Measurements from ENCODE around the gene RGS6. TPM values are rescaled to one million over a fixed set of nuclear protein-coding genes. Genes with fewer than 3 reads are reported as not detected.
A peak's percentile ranks its signal among the peaks of the same experiment; 100 is the strongest.

The RGS6 gene
- total and polyA plus RNA-seq, 2 donors (not counting 1 experiment from before 2014, with no cell fraction given): not detected

GRCh38 chr14:72099566-72099965 lies 167.3 kb downstream of the RGS6 start:
- Histone ChIP-seq H3K4me2 (ENCODE audit: extremely low read depth, insufficient read depth, low read length) (no peak overlapping the region), H3K36me3 (ENCODE audit: control insufficient read depth, insufficient read depth, low read length) (no peaks in the 10 kb centered on the region), H3K79me2 (ENCODE audit: control insufficient read depth, insufficient read depth, low read length) (no peaks in the 10 kb centered on the region), H3K27me3 (ENCODE audit: control insufficient read depth, insufficient read depth, low read length) (no peaks in the 10 kb centered on the region), H3K9ac (ENCODE audit: insufficient read depth, low read length) (no peak overlapping the region), H3K4me1 (ENCODE audit: control insufficient read depth, extremely low read depth, insufficient read depth, low read length) (no peaks in the 10 kb centered on the region), H4K20me1 (ENCODE audit: control insufficient read depth, extremely low read depth, insufficient read depth, low read length) (no peaks in the 10 kb centered on the region), H2AFZ (ENCODE audit: low read length) (no peak overlapping the region), H3K9me3 (ENCODE audit: control insufficient read depth, insufficient read depth, low read depth, low read length) (no peaks in the 10 kb centered on the region), H3K27ac (ENCODE audit: insufficient read depth, low read length) (no peak overlapping the region), H3K4me3 (replicated peaks in 1 of 4; ENCODE audit: control extremely low read depth in 1 of 4, insufficient read depth in 1 of 4, low read depth in 3 of 4, low read length in 4 of 4) (no peak overlapping the region)
- DNase-seq (ENCODE audit: low read depth in 2 of 2): no peak
- TF ChIP-seq CTCF (conservative IDR thresholded peaks at IDR 0.05 in 1 of 2, IDR thresholded peaks at IDR 0.05 in 1 of 2; ENCODE audit: low read depth in 1 of 2, low read length in 2 of 2) (no peak), EZH2 (IDR thresholded peaks at IDR 0.05; ENCODE audit: low read length, missing control alignments) (no peak)

- Histone ChIP-seq H3K27me3 (ENCODE audit: control insufficient read depth, insufficient read depth, low read length) (no peaks in the 10 kb centered on the region), H3K27ac (ENCODE audit: insufficient read depth, low read length) (no peak overlapping the region), H3K36me3 (ENCODE audit: control insufficient read depth, insufficient read depth, low read length) (no peaks in the 10 kb centered on the region), H4K20me1 (ENCODE audit: control insufficient read depth, extremely low read depth, insufficient read depth, low read length) (no peaks in the 10 kb centered on the region), H3K9me3 (ENCODE audit: control insufficient read depth, insufficient read depth, low read depth, low read length) (no peaks in the 10 kb centered on the region), H2AFZ (ENCODE audit: low read length) (no peak overlapping the region), H3K79me2 (ENCODE audit: control insufficient read depth, insufficient read depth, low read length) (no peaks in the 10 kb centered on the region), H3K4me3 (replicated peaks in 1 of 4; ENCODE audit: control extremely low read depth in 1 of 4, insufficient read depth in 1 of 4, low read depth in 3 of 4, low read length in 4 of 4) (no peak overlapping the region), H3K9ac (ENCODE audit: insufficient read depth, low read length) (no peak overlapping the region), H3K4me2 (ENCODE audit: extremely low read depth, insufficient read depth, low read length) (no peak overlapping the region), H3K4me1 (ENCODE audit: control insufficient read depth, extremely low read depth, insufficient read depth, low read length) (no peaks in the 10 kb centered on the region)
- TF ChIP-seq EZH2 (IDR thresholded peaks at IDR 0.05; ENCODE audit: low read length, missing control alignments) (no peak), CTCF (conservative IDR thresholded peaks at IDR 0.05 in 1 of 2, IDR thresholded peaks at IDR 0.05 in 1 of 2; ENCODE audit: low read depth in 1 of 2, low read length in 2 of 2) (peak; percentile 25 to 28)
- no peak for DNase-seq (ENCODE audit: low read depth in 2 of 2)
These were observed 171.9 kb downstream of the RGS6 start for GRCh38 chr14:72104011-72104613.

GRCh38 chr14:72111911-72112310 lies 179.7 kb downstream of the RGS6 start:
- Histone ChIP-seq H3K79me2 (ENCODE audit: control insufficient read depth, insufficient read depth, low read length) (no peaks in the 10 kb centered on the region), H2AFZ (ENCODE audit: low read length) (no peak overlapping the region), H3K36me3 (ENCODE audit: control insufficient read depth, insufficient read depth, low read length) (no peaks in the 10 kb centered on the region), H3K9me3 (ENCODE audit: control insufficient read depth, insufficient read depth, low read depth, low read length) (no peaks in the 10 kb centered on the region), H3K27ac (ENCODE audit: insufficient read depth, low read length) (no peak overlapping the region), H3K4me3 (replicated peaks in 1 of 4; ENCODE audit: control extremely low read depth in 1 of 4, insufficient read depth in 1 of 4, low read depth in 3 of 4, low read length in 4 of 4) (no peak overlapping the region), H3K4me1 (ENCODE audit: control insufficient read depth, extremely low read depth, insufficient read depth, low read length) (no peaks in the 10 kb centered on the region), H3K4me2 (ENCODE audit: extremely low read depth, insufficient read depth, low read length) (no peak overlapping the region), H3K9ac (ENCODE audit: insufficient read depth, low read length) (no peak overlapping the region), H3K27me3 (ENCODE audit: control insufficient read depth, insufficient read depth, low read length) (no peaks in the 10 kb centered on the region), H4K20me1 (ENCODE audit: control insufficient read depth, extremely low read depth, insufficient read depth, low read length) (no peaks in the 10 kb centered on the region)
- TF ChIP-seq EZH2 (IDR thresholded peaks at IDR 0.05; ENCODE audit: low read length, missing control alignments) (no peak), CTCF (conservative IDR thresholded peaks at IDR 0.05 in 1 of 2, IDR thresholded peaks at IDR 0.05 in 1 of 2; ENCODE audit: low read depth in 1 of 2, low read length in 2 of 2) (no peak)
- DNase-seq (ENCODE audit: low read depth in 2 of 2): no peak

Data from fibroblast of lung (primary cell).